Stomach (tissue), 9 donors: Measurements from ENCODE around the gene TMEM131. TPM values are rescaled to one million over a fixed set of nuclear protein-coding genes. Genes with fewer than 3 reads are reported as not detected.
A peak's percentile ranks its signal among the peaks of the same experiment; 100 is the strongest.

ENCODE experiments used
- DNase-seq, 2 donors: peaks; one replicate each; pipeline versions ENCODE4 v3.0.0 to v3.0.0-alpha.2; 2013 to 2019
- H3K27ac ChIP-seq, 5 donors: fragments of 200-600 bp in 4 of 5; sonication (generic) in 4 of 5; one replicate each; pipeline ENCODE4 v1.5.1; 2013 to 2019; ENCODE audit warnings: mild to moderate bottlenecking in 1 of 5, moderate library complexity in 1 of 5
- H3K27me3 ChIP-seq, 3 donors: fragments of 200-600 bp; sonication (generic); one replicate each; pipeline ENCODE4 v1.5.1; 2017 to 2019; ENCODE audit warnings: mixed run types in 1 of 3
- H3K36me3 ChIP-seq, 4 donors: fragments of 200-600 bp; sonication (generic); 1 replicate in 3 of 4; 2 replicates in 1 of 4; pipeline ENCODE4 v1.5.1; 2016 to 2019
- H3K4me1 ChIP-seq, 4 donors: fragments of 200-600 bp; sonication (generic); one replicate each; pipeline ENCODE4 v1.5.1; 2016 to 2019
- H3K4me3 ChIP-seq, 4 donors: fragments of 200-600 bp; sonication (generic) in 3 of 4; one replicate each; pipeline ENCODE4 v1.5.1; 2016 to 2019; ENCODE audit warnings: mild to moderate bottlenecking in 1 of 4
- H3K9me3 ChIP-seq, 4 donors: fragments of 200-600 bp; sonication (generic); one replicate each; pipeline ENCODE4 v1.5.1; 2016 to 2019
- EP300 ChIP-seq: sonication (generic); formaldehyde crosslinking; IDR thresholded peaks from one replicate; pipeline ENCODE4 v1.6.1; 2017; ENCODE audit warnings: antibody characterized with exemption
- POLR2A ChIP-seq, 4 donors: fragments of 450-650 bp; IDR thresholded peaks; one replicate each; pipeline ENCODE4 v1.6.1; 2016; ENCODE audit warnings: antibody characterized with exemption in 4 of 4, control low read depth in 2 of 4, mild to moderate bottlenecking in 1 of 4, moderate library complexity in 1 of 4
- POLR2AphosphoS5 ChIP-seq, 3 donors: sonication (generic); formaldehyde crosslinking; IDR thresholded peaks; one replicate each; pipeline ENCODE4 v1.6.1; 2016; ENCODE audit warnings: antibody characterized with exemption in 3 of 3
- WGBS, 5 donors: extraction: QIAGEN DNeasy Blood & Tissue Kit in 3 of 5; methylation state at CpG; one replicate each; pipeline versions ENCODE4 v1.1.5 to v1.1.7; 2013 to 2018; 5-methylcytosine and 5-hydroxymethylcytosine counted together
- intact Hi-C: fragments of 100-400 bp; cut with DNase I; formaldehyde crosslinking; loops from one replicate; pipeline ENCODE4 v1.15.1; 2023; ENCODE audit warnings: low total_unique reads
- polyA plus RNA-seq, 3 donors: library from polyadenylated mRNA; stranded (reverse); fragments of 200-250 nt; gene quantifications; one replicate each; pipeline ENCODE4 v1.2.3, GENCODE V29; 2013
- total RNA-seq, 5 donors: library from RNA; depleted of rRNA; stranded (reverse); fragments of >200 nt; gene quantifications; one replicate each; pipeline versions ENCODE4 v1.1.0 to v1.2.3, GENCODE V29; 2014 to 2016
- TF ChIP-seq, protein P1 (sequence below), 7 experiments: fragments of 450-650 bp in 4 of 7; fragments of 200-600 bp in 3 of 7; sonication (generic) in 3 of 7; IDR thresholded peaks; one replicate each; pipeline ENCODE4 v1.5.1; 2016 to 2019; ENCODE audit warnings: antibody characterized with exemption in 7 of 7, control low read depth in 2 of 7, mild to moderate bottlenecking in 1 of 7
- donor health status: healthy with polysubstance abuse.
- donor health status: Bipolar disorder and iron deficiency.
- donor health status: healthy.

The TMEM131 gene
- total and polyA plus RNA-seq, 8 donors, result 4.4 to 119 (median 43.1) TPM

GRCh38 chr2:97711394-97711711 lies 284.4 kb downstream of the TMEM131 start:
- no peak for TF ChIP-seq POLR2AphosphoS5 (IDR thresholded peaks at IDR 0.05)
- TF ChIP-seq, protein P1, sequence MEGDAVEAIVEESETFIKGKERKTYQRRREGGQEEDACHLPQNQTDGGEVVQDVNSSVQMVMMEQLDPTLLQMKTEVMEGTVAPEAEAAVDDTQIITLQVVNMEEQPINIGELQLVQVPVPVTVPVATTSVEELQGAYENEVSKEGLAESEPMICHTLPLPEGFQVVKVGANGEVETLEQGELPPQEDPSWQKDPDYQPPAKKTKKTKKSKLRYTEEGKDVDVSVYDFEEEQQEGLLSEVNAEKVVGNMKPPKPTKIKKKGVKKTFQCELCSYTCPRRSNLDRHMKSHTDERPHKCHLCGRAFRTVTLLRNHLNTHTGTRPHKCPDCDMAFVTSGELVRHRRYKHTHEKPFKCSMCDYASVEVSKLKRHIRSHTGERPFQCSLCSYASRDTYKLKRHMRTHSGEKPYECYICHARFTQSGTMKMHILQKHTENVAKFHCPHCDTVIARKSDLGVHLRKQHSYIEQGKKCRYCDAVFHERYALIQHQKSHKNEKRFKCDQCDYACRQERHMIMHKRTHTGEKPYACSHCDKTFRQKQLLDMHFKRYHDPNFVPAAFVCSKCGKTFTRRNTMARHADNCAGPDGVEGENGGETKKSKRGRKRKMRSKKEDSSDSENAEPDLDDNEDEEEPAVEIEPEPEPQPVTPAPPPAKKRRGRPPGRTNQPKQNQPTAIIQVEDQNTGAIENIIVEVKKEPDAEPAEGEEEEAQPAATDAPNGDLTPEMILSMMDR (IDR thresholded peaks at IDR 0.05), result no peak
- TF ChIP-seq POLR2A (IDR thresholded peaks at IDR 0.05), result no peak
- TF ChIP-seq EP300, result no peak
- H3K4me1 ChIP-seq, result no peaks in the 10 kb centered on the region
- peaks cover 0 to 15% (median 0%) of the 10 kb centered on the region in 3 donors for H3K27me3 ChIP-seq
- intact Hi-C loops, result no loop called here
- 75 to 86% (median 83%) methylated on average over 4 to 6 of the region's 6 CpGs for WGBS, 5 donors
- no peak for DNase-seq
- no peak overlapping the region for H3K4me3 ChIP-seq
- H3K36me3 ChIP-seq, result no peaks in the 10 kb centered on the region
- no peak overlapping the region for H3K27ac ChIP-seq
- no peaks in the 10 kb centered on the region for H3K9me3 ChIP-seq

DNA sequence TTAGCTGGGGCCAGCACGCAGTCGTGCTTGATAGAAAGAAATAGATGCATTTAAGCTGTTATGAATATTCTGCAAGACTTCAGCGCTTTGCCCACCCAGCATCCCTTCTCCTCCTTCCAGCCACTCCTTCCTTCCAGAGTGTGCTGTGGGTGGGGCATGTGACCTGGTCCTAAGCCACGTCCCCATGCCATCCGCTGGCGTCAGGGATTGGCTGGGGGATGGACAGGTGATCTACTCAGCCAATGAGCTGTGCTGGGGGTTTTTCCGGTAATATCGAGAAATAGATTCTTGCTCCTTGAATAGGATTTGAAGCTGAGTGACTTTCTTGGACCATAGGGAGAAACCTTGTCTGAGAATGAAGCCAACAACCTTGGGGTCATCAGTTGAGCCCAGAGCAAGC lies 287.1 kb downstream of the TMEM131 start:
- intact Hi-C loops, result loop anchor here (10.0 kb wide), 1 partner anchor 676 kb away; no protein-coding TSS in a partner anchor
- 89 to 93% (median 92%) methylated on average over 8 of the region's 8 CpGs for WGBS, 5 donors
- H3K27me3 ChIP-seq, result peaks cover 0 to 15% (median 0%) of the 10 kb centered on the region in 3 donors
- H3K9me3 ChIP-seq, result no peaks in the 10 kb centered on the region
- H3K4me3 ChIP-seq, result no peak overlapping the region
- TF ChIP-seq POLR2A (IDR thresholded peaks at IDR 0.05) (no peak), POLR2AphosphoS5 (IDR thresholded peaks at IDR 0.05) (no peak), EP300 (no peak)
- TF ChIP-seq, protein P1 (IDR thresholded peaks at IDR 0.05), result no peak
- H3K36me3 ChIP-seq, result no peaks in the 10 kb centered on the region
- no peak overlapping the region for H3K27ac ChIP-seq
- DNase-seq, result no peak
- H3K4me1 ChIP-seq, result no peaks in the 10 kb centered on the region

GRCh38 chr2:97708048-97708380 lies 287.7 kb downstream of the TMEM131 start:
- H3K4me3 ChIP-seq, result no peak overlapping the region
- peaks cover 0 to 15% (median 0%) of the 10 kb centered on the region in 3 donors for H3K27me3 ChIP-seq
- WGBS, 5 donors, result 76 to 100% (median 83%) methylated on average over 4 of the region's 4 CpGs
- H3K36me3 ChIP-seq, result no peaks in the 10 kb centered on the region
- H3K27ac ChIP-seq, result no peak overlapping the region
- DNase-seq, result no peak
- H3K4me1 ChIP-seq, result no peaks in the 10 kb centered on the region
- H3K9me3 ChIP-seq, result no peaks in the 10 kb centered on the region
- TF ChIP-seq POLR2A (IDR thresholded peaks at IDR 0.05) (no peak), EP300 (no peak), POLR2AphosphoS5 (IDR thresholded peaks at IDR 0.05) (no peak)
- TF ChIP-seq, protein P1 (IDR thresholded peaks at IDR 0.05), result no peak
- intact Hi-C loops, result loop anchor here (10.0 kb wide), 1 partner anchor 677 kb away; no protein-coding TSS in a partner anchor

DNA sequence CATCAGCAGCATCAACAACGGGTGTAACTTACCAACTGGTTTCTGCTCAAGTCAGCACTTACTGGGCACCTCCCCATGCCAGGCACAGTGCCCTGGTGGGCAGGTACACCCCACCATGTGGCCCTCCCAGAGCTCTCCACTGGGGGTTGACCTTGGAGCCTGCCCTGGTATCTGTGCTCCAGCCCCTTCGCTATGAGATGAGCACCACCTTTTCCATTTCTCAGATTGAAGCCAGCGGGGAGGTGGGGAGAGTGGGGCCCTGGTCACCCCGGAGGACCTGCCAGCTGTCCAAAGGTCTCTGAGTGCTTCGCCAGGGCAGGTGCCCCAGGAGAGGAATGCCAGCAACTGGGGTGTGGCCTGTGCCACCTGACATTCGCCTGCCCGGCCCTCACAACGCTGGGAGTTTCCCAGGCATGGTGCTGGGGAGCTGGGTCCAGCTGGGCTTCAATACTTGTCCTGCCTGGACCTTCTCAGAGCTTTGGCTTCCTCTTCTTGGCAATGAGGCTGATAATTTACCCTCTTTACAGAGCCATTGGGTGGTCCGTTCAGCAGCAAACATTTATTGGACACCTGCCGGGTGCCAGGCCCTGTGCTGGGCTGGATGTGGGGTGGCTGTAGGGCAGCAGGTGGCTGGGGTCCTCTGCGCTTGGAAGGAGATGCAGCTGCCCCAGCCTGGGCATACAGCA lies 288.2 kb downstream of the TMEM131 start:
- Histone ChIP-seq H3K9me3 (no peaks in the 10 kb centered on the region), H3K4me3 (no peak overlapping the region), H3K27ac (no peak overlapping the region), H3K36me3 (no peaks in the 10 kb centered on the region), H3K4me1 (no peaks in the 10 kb centered on the region), H3K27me3 (peaks cover 0 to 15% (median 0%) of the 10 kb centered on the region in 3 donors)
- TF ChIP-seq, protein P1 (IDR thresholded peaks at IDR 0.05), result no peak
- TF ChIP-seq POLR2A (IDR thresholded peaks at IDR 0.05) (no peak), EP300 (no peak), POLR2AphosphoS5 (IDR thresholded peaks at IDR 0.05) (no peak)
- 58 to 71% (median 61%) methylated on average over 6 to 11 of the region's 11 CpGs for WGBS, 5 donors
- intact Hi-C loops, result loop anchor here (10.0 kb wide), 1 partner anchor 677 kb away; no protein-coding TSS in a partner anchor
- peak in 1 of 2 donors; percentile 31 for DNase-seq
